Skin of body (tissue), 2 donors: Measurements from ENCODE around the gene GCSAM. TPM values are rescaled to one million over a fixed set of nuclear protein-coding genes. Genes with fewer than 3 reads are reported as not detected.

Source experiments
- DNase-seq: peaks from one replicate; lab custom pipeline; 2025; lab: John Stamatoyannopoulos, UW
- total RNA-seq: library from RNA; depleted of rRNA; stranded (reverse); fragments of >200 nt; gene quantifications from one replicate; pipeline ENCODE4 v1.2.3, GENCODE V29; 2014

GCSAM gene
- 1.2 TPM for total RNA-seq

GRCh38 chr3:112132975-112133448 is at the start of gene GCSAM:
Gene GCSAM, minus strand, starts transcription at chr3:112133248. Its CDS starts 128 bp downstream, at chr3:112133120.
- DNase-seq: no peak

- no peak for DNase-seq
Measured at GRCh38 chr3:112175646-112176045, 42.6 kb upstream of the GCSAM start.

- no peak for DNase-seq
Measured at GRCh38 chr3:112175037-112175436, 42.0 kb upstream of the GCSAM start.

GRCh38 chr3:112171144-112171543 is 38.1 kb upstream of the GCSAM start:
- DNase-seq: no peak

- no peak for DNase-seq
Measured at GRCh38 chr3:112170046-112170445, 37.0 kb upstream of the GCSAM start.

- no peak for DNase-seq
Measured at GRCh38 chr3:112167758-112168157, 34.7 kb upstream of the GCSAM start.

GRCh38 chr3:112149136-112149535 is 16.1 kb upstream of the GCSAM start:
- no peak for DNase-seq

- no peak for DNase-seq
Measured at GRCh38 chr3:112143689-112144088, 10.6 kb upstream of the GCSAM start.

GRCh38 chr3:112143251-112143650 is 10.2 kb upstream of the GCSAM start:
- no peak for DNase-seq

- DNase-seq: no peak
Measured at GRCh38 chr3:112141293-112141692, 8.2 kb upstream of the GCSAM start.

- DNase-seq: no peak
Measured at GRCh38 chr3:112140584-112140983, 7.5 kb upstream of the GCSAM start.

- DNase-seq: no peak
Measured at GRCh38 chr3:112138219-112138969, 5.3 kb upstream of the GCSAM start.

GRCh38 chr3:112137781-112138180 is 4.7 kb upstream of the GCSAM start:
- DNase-seq: no peak

- peak; percentile 32 for DNase-seq
Measured at GRCh38 chr3:112136959-112137693, 4.1 kb upstream of the GCSAM start.

GRCh38 chr3:112136046-112136445 is 3.0 kb upstream of the GCSAM start:
- peak; percentile 14 for DNase-seq

GRCh38 chr3:112134335-112135124 is 1.5 kb upstream of the GCSAM start:
- DNase-seq: peak; percentile 63

GRCh38 chr3:112133626-112134334 is 732 bp upstream of the GCSAM start:
- no peak for DNase-seq

GRCh38 chr3:112132554-112132953 is 494 bp downstream of the GCSAM start:
- DNase-seq: no peak

GRCh38 chr3:112132088-112132487 is 960 bp downstream of the GCSAM start:
- no peak for DNase-seq

- no peak for DNase-seq
Measured at GRCh38 chr3:112131111-112131510, 1.9 kb downstream of the GCSAM start.

- DNase-seq: no peak
Measured at GRCh38 chr3:112130638-112130993, 2.4 kb downstream of the GCSAM start.
